GM21723 (cell line): Measurements from ENCODE around the gene TTC9.
"Not testable (repeated sequence)": the region's sequence is repeated elsewhere in the genome, so short reads cannot be mapped to it uniquely, and the experiment has no call there.

Experiments used
- ATAC-seq: cut with Tn5 transposase; IDR thresholded peaks from one replicate; pipeline ENCODE4 v1.9.1; 2021; ENCODE audit warnings: mild to moderate bottlenecking, moderate library complexity; ENCODE audit not compliant: unreplicated experiment

TTC9 gene

DNA sequence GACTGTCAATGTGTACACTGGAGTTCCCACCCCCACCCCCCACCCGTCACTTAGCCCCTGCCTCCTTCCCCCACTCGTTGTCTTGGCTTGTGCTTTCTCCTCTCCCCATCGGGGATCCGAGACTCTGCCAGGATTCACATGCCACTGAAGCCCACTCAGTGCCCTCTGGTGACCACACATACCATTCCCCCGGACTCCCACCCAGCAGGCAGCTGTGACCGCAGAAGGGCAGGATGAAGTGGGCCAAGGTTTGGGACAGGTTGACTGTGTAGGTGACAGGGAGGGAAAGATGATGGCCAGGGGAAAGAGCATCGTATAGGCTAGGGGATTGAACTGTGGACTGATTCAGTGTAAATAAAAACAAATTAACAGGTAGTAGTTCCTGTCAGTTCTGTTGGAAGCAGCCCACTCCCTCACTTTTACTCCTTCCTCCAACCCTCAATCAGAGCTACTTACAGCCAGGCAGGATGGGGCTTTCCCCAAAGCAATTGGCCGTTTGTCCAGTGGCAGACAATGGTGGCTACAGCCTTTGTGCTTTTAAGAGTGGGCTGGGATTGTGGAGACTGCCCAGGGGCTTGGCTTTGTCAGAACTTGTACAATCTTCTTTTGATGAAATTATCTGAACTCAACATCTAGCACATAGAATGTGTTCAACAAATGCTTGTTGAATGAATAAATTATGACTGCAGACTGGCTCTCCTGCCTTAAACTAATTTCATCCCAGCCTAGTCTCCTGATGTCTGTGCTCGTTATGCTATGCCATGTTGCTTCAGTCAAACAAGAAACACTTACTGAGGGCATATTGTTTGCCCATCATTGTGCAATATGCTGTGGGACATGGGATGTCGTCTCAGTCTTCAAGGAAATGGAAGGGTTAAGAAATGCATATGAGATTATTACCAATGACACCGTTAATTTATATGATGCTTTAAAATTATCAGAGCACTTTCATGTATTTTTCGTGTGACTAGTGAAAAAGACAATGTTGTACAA, 30.2 kb downstream of the TTC9 start:
- no peak for ATAC-seq

DNA sequence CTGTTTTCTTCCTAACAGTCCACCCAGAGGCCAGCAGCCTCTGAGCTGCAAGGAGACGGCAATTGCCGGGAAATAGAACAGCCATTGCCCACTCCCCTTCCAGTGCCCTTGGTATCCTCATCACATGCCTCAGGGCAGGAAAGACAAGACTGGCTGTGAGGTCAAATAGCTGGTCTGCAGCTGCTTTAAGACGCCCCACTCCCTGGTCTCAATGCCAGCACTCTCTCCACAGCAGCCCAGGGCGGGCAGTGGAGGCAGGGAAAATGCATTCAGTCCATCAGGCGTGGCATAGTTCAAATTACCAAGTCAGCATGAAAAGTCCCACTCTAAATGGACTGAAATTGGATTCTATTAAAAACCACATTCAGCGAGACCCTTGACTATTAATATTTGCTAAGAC, 35.6 kb downstream of the TTC9 start:
- ATAC-seq: no peak

DNA sequence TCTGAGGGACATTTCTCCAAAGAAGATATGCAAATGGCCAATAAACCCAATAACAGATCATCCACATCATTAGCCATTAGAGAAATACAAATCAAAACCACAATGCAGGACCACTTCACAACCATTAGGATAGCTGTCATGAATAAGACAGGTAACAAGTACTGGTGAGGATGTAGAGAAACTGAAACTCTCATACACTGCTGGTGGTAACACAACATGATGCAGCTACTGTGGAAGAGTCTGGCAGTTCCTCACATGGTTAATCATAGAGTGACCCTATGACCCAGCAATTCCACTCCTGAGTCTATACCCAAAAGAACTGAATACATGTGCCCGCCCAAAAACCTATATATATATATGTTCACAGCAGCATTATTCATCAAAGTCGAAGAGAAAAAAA, 39.0 kb downstream of the TTC9 start:
- ATAC-seq: no peak

DNA sequence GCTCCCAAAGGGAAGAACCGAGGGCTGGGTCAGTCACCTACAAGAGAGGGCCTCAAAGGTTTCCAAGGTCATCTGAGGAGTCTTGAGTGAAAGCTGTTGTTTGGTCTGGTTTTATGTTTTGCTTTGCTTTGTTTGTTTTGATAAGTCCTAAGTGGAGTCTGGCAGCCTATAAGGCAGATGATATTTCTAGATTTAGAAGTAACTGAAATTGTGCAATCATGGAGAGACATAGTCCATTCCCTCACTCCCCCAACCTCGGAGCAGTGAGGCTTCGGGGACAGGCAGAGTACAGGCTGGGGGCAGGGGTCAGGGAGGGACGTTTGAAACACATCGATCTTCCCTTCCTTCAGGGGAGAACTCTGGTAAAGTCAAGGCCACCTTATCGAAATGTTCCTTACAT, 42.3 kb downstream of the TTC9 start:
- ATAC-seq: no peak

DNA sequence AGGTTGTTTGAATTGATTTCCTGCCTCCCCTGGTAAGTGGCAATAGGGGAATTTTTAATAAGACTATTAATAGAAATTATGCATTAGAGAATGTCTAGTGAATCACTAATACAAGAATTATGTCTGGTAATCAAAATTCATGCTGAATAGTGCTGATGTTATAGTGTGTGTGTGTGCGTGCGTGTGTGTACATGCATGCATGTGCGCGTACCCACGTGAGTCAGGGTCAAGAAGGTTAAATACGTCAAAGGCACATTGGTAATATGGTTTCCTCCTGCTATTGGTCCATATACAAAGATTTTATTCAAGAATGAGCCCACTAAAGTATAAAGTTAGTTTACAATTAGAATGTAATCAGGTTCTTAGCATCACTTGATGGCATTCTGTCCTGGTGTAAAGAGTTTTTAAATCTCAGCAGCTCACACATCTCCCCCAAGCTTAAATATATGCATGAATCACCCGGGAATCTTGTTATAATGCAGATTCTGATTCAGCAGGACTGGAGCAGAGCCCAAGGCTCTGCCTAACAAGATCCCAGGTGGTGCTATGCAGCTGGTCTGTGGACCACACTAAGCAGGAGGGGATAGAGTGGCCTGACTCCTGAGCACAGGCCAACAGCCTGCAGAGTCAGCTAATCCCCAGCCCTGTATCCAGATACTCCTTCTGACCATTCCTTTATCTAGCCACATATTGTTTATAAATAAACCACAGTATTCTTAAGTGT, 43.9 kb downstream of the TTC9 start:
- no peak for ATAC-seq

DNA sequence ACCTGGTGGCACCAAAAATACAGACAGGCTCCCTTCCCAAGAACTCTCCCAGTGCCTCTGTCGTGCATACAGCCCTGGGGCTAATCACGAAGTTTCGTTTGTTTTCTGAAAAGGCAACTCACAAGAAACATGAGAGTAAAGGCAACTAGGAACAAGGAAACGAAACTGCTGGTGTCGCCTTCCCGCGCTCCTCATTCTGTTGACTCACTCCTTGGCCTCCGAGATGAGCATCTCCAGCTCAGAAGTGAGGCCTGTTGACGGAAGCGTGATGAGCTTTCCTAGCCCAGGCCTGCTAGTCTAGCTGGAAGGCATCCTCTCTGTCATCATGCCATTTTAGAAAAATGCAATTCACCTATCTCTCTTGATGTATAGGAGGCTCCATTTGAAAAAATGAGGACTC, 50.5 kb downstream of the TTC9 start:
- ATAC-seq: no peak

DNA sequence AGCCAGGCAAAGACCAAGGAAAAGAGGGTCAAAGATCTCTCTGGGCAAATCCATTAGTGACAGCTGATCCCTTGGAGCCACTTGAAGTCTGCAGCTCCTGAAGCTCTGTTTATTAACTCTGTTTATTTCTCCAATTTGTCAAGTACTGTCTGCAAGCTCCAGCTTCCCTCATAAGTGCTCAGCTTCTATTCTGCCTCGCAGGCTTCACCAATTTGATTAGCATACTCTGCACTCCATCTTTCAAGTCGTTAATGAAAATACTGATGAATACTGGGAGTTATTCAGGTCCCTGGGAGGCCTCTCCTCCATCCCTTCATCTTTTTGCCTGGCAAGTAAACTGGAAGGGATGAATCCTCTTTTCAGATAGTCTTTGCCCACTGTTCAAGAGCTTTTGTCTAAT, 54.3 kb downstream of the TTC9 start:
- no peak for ATAC-seq

DNA sequence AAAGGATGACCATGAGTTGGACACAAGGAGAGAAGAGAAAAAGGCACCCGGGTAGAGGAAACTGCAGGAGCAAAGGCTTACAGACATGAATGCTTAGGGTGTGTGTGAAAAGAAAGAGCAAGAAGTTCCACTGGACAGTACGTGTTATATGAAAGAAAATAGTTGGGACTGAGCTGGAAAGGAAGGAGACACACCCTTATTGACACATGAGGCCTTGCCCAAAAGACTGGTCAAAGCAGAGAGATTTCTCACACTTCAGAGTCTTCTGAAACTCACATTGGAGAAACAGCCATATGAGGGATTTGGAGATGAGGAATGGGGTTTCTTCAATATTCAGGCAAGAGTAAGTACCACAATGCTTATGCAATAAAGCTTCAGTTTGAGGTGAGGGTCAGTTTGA, 56.0 kb downstream of the TTC9 start:
- no peak for ATAC-seq

DNA sequence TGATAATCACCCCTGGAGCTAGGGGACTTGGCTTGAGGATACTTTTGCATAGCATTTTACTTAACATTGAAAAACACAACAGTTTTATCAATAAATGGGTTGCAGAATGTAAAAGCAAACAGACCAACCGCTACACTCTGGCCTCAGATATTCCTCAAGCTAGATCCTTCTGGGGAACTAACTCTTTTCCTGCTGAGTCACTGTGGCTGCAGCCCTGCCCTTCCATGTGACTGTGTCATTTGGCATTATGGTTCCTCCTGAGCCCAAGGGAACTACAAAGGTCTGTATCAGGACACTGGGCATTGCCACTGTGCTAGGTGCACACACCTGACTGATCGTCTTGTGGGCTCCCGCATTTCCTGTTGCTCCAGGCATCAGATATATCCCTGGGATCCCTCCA, 56.6 kb downstream of the TTC9 start:
- ATAC-seq: no peak

DNA sequence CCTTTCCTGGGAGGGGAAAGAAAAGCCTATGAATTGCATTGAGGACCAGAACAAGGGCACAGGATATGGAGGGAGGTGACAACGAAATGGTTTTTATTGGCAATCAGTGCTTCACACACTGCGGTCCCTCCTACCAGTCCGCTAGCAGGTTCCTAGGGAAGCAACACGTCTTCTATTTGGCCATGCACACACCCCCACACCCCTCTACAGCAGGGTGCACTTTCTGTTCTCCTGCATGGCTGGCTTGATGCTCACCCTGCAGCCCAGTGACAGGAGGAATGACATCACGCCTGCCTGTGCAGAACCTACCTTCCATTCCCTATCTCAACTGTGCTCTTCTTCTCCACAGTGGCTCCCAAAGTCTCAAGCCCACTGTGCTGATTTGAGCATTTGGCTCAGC, 57.9 kb downstream of the TTC9 start:
- ATAC-seq: no peak

DNA sequence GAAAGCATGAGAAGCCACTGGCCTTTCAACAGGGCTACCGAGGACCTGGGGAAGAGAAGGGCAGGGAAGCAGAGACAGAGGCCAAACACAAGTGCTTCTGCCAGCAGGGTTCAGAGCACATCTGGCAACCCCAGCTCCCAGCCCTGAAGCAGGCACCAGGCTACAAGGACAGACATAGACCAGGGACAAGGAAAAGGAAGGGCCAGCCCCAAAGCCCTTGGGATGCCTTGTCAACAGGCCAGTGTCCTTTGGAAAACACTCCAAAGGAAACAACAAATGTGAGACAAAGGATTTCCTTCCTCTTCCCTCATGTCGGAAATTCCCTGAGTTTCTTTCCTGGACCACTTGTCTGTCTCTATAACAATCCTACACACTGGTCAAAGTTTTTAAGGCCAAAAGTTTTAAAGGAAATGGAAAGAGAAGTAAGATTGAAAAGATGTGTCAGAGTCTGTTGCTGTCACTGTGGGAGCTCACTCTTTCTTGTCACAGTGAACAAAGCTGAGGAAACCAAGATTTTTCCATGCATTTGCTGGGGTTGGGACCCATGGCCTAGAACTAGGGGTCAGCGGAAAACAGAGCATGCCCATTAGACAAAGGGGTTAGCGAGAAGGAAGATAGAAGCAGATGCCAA, 59.4 kb downstream of the TTC9 start:
- no peak for ATAC-seq

DNA sequence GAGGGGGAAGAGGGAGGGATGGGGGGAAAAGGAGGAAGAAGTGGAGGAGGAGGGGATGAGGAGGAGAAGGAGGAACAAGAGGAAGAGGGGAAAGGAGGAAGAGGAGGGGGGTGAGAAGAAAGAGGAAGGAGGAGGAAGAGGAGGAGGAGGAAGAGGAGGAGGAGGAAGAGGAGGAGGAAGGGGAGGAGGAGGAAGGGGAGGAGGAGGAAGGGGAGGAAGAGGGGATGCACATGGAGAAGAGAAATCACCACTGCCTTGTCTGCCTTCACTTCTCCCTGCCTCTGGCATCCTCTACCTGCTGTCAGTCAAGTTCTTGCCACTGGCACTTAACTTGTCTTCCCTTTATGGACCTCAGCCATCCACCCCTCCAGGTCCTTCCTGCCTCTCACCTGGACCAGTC, 59.9 kb downstream of the TTC9 start:
- no peak for ATAC-seq

DNA sequence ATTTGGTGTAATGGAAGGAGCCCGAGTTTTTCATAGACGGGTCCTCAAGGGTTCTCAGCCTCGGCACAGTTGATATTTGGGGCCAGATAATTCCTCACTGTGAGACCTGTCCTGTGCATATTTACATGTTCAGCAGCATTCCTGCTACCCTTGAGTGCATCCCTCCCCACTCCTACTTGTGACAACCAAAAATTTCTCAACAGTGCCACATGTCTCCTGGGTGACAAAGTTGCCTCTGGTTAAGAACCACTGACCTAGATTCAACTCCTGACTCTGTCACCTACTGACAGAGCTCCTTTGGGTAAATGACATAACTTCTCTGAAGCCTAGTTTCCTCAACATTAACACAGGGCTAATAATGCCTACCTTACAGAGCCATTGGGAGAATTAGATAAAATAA, 60.4 kb downstream of the TTC9 start:
- no peak for ATAC-seq

DNA sequence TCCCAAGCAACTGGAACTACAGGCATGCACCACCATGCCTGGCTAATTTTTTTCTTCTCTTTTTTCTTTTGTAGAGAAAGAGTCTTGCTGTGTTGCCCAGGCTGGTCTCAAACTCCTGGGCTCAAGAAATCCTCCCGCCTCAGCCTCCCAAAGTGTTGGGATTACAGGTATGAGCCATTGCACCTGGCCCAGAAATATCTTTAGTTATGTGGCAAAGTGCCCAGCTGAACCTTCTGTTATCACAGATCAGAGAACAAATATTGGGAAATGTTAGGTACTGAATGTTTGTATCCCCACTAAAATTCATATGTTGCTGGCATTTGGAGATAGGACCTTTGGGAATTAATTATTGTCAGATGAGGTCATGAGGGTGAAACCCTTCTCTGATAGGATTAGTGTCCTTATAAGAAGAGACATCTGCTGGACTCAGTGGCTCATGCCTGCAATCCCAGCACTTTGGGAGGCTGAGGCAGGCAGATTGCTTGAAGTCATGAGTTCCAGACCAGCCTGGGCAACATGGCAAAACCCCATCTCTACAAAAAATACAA, 62.0 kb downstream of the TTC9 start:
- ATAC-seq: not testable (repeated sequence)

DNA sequence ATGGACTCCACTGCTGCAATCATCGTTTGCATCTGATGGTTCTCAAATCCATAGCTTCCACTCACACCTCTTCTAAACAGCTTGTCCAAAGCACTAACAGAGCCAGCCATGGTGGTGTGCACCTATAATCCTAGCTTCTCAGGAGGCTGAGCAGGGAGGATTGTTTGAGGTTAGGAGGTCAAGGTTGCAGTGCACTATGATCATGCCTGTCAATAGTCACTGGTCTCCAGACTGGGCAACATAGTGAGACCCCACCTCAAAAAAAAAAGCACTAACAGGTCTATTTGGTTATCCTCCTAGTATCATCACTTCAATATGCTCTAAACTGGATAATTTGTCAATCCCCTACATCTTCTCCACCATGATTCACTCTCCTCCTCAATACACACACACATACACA, 63.2 kb downstream of the TTC9 start:
- no peak for ATAC-seq

DNA sequence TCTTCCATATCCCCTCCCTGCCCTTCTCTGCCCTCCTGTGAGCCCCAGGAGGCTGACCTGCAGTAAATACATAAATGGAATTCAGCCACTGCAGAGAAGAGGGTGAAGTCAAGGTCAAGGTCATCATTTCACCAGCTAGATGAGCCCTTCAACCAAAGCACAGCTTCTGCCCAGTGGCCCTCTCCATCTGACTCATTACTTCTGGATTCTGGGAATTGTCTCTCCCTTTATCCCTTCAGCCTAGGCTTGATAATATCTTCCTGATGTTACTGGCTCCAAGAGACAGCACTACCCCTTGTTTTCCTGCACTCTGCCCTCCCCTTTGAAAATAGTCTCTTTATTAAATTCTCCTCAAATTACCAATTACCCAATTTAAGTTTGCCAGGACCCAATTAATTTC, 64.5 kb downstream of the TTC9 start:
- ATAC-seq: no peak

DNA sequence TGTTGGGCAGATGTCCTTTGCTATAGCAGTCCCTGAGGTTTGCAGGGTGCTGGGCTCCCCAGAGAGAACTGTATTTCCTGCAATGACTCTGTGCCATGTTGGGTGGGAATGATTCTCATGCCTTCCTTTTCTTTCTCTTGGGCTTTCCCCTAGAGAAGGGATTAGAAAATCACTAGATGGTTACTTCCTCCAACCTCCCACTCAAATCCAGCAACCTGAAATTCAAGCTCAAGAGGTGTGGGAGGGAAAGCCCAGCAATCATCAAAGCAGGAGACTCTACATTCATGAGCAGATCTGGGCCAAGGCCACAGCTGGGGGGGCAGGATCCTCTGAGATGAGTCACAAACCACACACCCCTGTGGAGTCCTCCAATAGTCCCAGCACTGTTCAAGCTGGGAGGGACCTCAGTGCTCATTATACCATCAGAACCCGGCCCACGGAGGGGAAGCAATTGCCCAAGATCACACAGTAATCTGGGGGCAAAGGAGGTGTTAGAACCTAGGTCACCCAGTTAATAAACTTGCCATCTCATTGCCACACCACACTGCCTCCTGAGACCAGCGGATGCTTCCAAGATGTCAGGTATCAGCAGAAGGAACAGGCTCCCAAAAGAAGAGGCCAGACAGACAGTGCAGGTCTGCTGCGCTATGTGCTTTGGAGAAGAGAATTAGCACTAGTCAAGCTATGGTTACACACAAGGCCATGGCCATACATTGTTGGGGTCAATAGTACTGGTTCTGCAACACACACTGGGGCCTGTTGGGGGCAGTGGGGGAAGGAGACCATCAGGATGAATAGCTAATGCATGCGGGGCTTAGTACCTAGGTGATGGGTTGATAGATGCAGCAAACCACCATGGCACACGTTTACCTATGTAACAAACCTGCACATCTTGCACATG, 65.7 kb downstream of the TTC9 start:
- peak; percentile 75 for ATAC-seq

DNA sequence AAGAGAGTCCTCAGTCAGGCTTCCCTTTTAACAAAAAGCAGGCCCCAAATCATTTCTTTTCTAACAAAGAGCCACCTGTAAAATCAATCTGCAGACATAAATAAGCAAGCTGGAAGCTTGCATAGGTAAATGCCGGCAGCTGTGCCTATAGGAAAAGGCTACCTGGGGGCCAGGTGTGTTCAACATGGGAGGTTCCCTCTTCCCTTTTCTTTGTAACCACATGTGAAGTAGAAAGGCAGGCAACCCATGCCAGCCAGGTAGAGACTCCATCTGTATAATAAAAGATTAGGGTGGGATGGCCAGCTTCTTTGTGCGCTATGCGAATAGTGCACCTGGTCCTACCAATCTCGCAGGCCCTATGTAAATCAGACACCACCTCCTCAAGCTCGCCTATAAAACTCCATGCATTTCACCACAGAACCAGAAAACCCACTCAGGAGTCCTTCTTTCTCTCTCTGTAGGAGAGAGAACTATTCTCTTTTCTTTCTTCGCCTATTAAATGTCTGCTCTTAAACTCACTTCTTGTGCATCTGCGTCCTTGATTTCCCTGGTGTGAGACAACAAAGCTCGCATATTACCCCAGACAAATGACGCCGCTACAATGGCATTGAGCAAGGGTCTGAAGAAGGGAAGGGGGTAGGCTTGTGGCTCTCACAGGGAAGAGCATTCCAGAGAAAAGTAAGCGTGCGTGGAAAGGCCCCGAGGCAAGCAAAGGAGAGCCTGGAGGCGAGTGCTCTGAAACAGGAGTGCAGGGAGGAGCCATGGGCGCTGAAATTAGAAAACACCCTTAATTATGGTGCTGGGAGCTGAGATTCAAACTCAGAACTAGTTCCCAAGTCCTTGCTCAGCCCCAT, 67.2 kb downstream of the TTC9 start:
- no peak for ATAC-seq

DNA sequence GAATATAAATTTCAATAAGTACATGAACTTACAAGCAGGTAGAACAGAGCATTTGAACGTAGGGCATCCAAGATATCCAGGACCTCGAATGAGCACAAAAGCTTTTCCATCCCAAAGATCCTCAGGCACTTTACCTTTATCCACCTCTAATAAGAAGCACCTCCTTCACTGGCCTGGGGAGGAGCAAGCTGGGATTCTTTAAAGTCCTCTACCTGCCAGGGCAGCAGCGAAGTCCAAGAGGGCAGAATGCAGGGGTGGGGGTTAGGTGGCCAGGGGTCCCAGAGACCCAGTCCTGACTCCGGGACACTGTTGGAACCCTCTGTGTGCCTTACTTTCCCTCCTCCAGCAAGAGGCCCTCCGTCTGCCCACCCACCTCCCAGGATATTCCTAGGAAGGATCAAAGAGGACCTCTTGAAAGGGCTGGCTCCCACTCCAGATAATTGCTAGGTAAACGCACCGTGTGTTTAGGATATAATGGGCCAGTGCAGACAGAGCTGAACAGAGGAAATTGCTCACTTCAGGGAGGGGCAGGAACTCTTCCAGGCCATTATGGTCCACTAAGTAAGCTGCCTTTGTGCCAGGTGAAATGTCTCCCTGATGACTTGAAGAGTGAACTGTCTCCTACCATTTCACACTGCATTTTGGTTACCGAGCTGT, 68.1 kb downstream of the TTC9 start:
- ATAC-seq: no peak
